GM18520 (cell line): Measurements from ENCODE around the gene MEIS2.

ENCODE experiments used
- ATAC-seq: cut with Tn5 transposase; IDR thresholded peaks from one replicate; pipeline ENCODE4 v1.9.1; 2021; ENCODE audit not compliant: unreplicated experiment

MEIS2 gene

DNA sequence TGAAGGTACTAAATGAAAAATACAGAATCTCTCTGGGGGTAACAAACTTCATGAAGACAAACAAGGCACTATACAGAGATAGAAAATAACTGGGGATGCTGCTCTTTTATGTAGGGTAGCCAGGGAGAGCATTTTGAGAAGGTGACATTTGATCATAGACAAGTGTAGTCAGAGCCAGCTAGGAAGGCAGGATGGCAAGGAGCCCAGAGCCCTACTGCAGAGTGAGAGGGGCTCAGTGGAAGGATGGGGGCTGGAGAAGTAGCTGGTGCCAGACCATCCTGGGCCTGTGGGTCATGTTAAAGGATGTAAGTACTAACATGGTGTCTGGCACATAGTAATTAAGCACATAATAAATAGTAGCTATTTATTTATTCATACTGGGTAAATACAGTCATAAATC is 133.6 kb downstream of the MEIS2 start:
- ATAC-seq, result no peak

DNA sequence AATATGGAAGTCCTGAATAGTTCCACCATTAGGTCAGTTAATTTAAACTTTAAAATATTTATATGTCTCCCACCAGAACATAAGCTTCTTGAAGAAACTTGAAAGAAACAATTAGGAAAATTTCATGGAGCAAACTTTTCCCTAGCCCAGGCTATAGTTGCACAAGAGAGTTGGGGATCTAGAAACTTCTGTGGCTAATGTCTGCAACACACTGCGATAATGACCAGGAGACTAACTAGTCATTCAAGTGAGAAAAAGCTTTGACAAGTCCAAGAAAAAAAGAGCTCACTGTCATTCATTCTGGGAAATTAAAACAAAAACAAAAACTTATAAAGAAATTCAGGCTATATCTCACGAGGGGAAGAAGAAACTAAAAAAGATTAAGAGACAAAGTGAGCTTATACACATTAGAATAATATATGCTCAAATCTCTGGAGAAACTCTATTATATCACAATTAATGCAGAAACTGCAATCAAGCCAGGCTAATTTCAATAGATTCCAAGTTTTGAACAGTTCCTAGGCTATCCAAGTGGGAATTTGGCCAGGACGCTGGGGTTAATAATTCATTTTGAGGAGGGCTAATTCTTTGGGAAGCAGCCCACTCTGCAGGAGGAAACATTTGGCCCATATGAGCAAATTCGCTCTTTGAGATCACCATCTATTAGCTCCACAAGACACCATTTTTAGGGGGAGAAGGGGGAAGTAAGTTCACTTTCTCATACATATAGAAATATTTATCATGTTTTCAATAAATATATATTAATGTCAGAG is 134.6 kb downstream of the MEIS2 start:
- ATAC-seq, result no peak

DNA sequence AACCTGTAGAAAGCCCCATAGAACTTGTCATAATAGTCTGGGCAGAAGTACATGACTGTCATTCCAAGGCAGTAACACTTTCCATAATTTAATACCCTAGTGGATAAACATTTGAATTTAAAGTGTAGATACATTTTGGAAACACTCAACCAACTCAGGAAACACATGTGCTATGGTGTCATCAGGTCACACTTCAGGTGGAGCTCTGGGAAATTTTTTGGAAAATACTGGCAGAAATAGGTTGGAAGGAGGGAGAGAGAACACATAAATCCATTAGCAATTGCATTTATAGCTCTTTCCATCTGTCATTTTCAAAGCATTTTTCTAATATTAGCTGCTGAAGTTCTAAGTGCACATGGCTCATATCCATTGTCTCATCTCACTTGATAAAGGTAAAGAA is 135.7 kb downstream of the MEIS2 start:
- ATAC-seq, result no peak

- ATAC-seq, result no peak
Observed at GRCh38 chr15:36961956-36962355, 138.4 kb downstream of the MEIS2 start.

- ATAC-seq, result no peak
Observed at GRCh38 chr15:36960947-36961227, 139.5 kb downstream of the MEIS2 start.

DNA sequence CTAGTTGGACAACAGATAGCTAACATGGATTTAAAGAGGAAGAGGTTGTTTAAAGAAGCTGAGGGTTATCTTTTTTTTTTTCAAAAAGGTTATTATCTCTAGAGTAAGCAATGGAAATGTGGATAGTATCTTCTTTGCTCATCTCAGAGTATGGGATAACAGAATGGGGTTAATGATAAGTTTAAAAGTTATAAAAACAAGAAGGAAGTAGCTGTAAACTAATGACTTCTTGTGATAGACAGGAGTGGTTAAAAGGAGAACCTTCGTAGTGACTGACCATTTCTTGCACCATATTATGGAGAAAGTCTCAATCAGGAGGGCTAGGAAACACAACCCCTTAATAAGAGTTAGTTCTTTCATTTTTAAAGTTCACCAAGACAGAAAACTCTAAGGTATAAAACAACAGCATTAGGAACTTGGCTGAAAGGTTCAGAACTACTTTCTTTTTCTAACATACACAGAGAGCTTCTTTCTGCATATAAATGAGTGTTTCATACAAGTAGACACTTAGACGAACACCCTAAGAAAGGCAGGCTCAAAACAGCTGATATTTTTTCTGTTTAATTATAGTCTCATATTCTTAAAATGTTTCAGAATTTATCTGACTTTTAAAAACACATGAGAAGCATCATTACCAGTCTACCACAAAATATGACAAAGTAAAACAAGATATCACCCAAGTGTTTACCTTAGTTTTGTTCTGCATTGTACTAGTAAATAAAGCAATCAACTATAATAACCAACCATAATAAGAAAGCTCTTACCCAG is 140.0 kb downstream of the MEIS2 start:
- ATAC-seq, result no peak

DNA sequence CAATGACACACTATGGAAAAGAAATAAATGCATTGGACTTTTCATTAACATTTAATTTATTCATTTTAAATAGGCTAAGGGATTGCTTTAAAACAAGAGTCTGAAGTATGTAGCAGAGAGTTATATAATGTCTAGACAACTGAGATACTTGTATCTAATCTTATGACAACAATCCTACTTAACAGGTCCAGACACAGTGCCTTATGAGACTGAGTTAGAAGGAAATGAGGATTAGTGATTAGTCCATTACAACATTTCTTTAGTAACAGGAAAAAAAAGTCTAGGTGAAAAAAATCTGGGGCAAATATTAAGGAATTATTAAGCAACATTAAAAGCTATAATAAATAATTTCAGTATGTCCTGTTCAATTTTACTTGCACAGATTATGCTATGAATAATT is 140.6 kb downstream of the MEIS2 start:
- ATAC-seq, result no peak

DNA sequence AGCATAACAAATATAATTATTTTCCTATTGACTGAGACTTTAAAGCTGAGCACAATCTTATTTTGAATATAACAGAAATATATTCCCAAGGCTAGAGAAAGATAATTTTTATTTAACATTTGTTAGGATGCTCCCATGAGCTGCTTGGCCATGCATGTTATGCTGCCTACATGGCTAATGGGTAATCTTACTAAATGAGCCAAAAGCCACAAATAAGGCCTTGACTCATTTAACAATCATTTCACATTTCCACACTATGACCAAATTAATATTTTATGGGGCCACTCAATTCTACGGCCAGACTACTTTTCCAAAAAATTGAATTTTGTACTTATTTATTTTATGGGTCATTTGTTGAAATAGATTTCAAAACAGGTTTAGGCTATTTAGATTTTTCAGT is 141.7 kb downstream of the MEIS2 start:
- no peak for ATAC-seq

- ATAC-seq, result no peak
Observed at GRCh38 chr15:36954486-36954885, 145.9 kb downstream of the MEIS2 start.

GRCh38 chr15:36953346-36953745 is 147.0 kb downstream of the MEIS2 start:
- no peak for ATAC-seq

- ATAC-seq, result no peak
Observed at GRCh38 chr15:36951731-36952247, 148.6 kb downstream of the MEIS2 start.

- no peak for ATAC-seq
Observed at GRCh38 chr15:36950371-36950770, 150.0 kb downstream of the MEIS2 start.

GRCh38 chr15:36948982-36949381 is 151.4 kb downstream of the MEIS2 start:
- ATAC-seq, result no peak

DNA sequence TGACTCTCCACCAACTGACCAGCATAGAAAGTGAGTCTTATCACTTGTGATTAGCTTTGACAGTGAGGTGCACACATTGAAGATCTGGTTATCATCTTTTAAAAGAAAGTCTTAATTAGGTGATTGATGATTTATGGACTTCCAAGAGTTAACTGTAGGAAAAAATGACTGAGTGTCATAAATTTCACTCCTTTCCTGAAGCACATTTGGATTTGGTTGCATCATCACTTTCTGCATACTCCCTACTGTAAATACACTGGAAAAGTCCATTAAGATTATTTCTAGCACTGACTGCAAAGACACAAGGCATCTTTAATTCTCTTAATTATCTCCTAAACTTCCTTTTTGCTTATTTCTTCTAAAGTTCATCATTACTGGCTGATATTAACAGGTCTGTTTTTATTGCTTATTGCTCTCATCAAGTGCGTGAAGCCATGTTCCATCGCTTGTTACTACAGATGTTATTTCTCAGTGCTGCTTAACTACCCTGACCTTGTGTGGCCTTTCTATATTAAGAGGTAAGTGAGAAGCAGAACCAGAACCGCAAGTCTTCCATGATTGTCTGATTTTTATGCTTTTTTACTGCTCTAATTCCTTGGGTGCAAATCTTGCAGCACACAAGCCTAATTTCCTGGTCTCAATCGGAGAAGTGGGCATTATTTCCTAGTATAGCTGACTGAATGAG is 153.2 kb downstream of the MEIS2 start:
- ATAC-seq, result no peak

DNA sequence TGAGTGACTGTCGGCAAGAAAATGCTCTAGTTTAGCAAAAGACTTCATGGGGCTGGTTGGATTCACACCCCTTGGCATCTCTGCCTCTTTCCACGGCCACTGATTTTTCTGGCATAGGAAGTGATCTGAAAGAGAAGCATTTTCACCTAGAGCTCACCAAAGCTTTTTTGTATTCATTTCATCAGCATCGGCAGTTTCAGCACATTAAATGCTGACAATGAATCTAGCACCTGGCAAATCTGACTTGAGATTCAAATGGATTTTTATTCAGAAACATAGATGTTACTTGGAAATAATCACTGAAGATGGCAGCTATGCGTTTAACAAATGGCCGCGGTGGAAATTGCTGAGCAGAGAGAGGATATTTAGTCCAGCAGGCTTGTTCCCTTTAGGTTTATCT is 155.9 kb downstream of the MEIS2 start:
- no peak for ATAC-seq

GRCh38 chr15:36943508-36944361 is 156.6 kb downstream of the MEIS2 start:
- ATAC-seq, result no peak

GRCh38 chr15:36942248-36942827 is 158.0 kb downstream of the MEIS2 start:
- no peak for ATAC-seq

DNA sequence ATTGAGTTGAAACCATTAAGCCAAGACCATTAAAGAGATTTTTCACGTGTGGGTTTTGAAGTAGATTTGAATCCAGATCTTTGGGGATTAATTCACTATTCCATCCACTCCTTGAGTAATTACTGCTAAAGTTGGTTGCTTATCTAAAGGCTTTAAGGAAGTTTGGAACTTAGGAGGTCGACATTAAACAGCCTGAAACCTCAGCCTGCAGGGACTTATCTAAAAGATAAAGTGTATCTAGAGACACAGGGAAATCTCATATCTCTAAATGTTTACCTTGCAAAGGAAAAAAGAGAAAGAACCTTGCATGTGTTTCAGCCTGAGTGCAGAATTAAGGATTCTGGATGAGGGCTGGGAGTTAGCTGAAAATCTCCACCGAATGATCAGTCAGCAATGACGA is 158.6 kb downstream of the MEIS2 start:
- no peak for ATAC-seq

GRCh38 chr15:36940636-36941260 is 159.6 kb downstream of the MEIS2 start:
- no peak for ATAC-seq

DNA sequence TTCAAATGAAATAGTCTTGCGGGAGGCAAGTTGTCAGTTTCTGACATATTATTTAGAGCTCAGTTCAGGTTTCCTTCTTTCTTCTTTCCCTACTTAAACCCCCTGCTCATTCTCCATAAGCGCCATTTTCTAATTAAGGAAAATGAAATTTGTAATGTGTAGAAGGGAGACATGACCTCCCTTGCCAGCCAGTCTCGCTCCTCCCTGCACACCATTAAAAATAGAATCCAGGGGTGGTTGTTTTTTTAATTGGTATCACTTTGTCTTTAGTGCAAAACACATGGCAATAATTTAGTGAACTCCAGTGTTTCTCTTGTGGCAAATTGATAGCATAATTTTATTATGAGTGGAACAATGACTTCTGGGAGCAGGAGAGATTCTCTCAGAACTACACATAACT is 160.1 kb downstream of the MEIS2 start:
- ATAC-seq, result no peak
